Right ventricle myocardium inferior (tissue), 1 donor: Measurements from ENCODE around the gene SLC30A2. TPM values are rescaled to one million over a fixed set of nuclear protein-coding genes. Genes with fewer than 3 reads are reported as not detected.

Experiments
- ATAC-seq: fragments of 200-7000 bp; cut with Tn5 transposase; one replicate; pipeline ENCODE4 v1.9.1; 2020; ENCODE audit warnings: mild to moderate bottlenecking, moderate library complexity
- DNase-seq: peaks from one replicate; pipeline ENCODE4 v3.0.0; 2021; ENCODE audit errors: missing footprints
- intact Hi-C: fragments of 100-400 bp; cut with DNase I; formaldehyde crosslinking; loops from one replicate; pipeline ENCODE4 v1.11.0; 2022
- total RNA-seq: library from RNA; stranded (reverse); fragmentation: NEBNext Ultra II Directional; extraction: Animal tissue kit (Norgen Biotek cat#: 25700); gene quantifications from one replicate; pipeline ENCODE4 v1.2.1, GENCODE V29; 2021
- donor health status: DM: no; HTN: yes; CAD: no; lungs with severe emphysema.

Gene SLC30A2
- total RNA-seq, 1 donor from 2014 or later = 4.0 TPM

GRCh38 chr1:26075421-26076144 lies 29.7 kb upstream of the SLC30A2 start:
- DNase-seq = no peak
- intact Hi-C loops = no loop called here
- peak; percentile 83 for ATAC-seq

DNA sequence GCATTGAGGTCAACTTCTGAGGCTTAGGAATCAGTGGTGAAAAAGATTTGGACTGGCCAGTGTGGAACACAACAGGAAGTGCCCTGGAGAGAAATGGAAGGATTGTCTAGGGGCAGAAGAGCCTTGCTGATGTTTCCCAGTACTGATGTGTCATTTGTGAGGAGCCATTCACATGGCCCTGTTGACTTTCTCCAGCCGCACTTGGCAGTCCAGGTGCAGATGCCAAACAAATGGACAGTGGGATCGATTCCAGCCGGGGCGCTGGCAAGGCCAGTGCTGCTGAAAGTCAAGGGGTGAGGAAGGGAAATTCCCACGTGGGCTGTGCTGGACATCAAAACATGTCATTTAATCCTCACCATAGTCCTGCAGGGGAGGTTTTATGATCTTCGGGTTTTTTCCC lies 26.4 kb upstream of the SLC30A2 start:
- ATAC-seq = peak; percentile 29
- DNase-seq = no peak
- intact Hi-C loops = no loop called here

DNA sequence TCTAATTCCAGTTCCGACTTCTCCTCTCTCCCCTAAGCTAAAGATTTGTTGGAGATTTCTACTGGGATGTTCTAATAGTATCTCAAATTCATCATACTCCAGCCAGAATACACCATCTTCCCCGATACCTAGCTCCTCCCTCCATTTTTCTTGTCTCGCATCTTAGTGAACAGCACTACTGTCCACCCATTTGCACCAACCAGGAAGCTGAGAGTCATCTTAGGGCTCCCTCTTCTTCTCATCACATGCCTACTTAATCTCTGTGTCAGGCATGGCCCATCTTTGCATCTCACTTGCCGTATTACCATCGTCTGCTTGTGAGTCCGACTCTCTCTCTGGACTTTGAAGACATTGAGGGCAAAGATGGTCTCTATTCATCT lies 25.0 kb upstream of the SLC30A2 start:
- intact Hi-C loops = no loop called here
- DNase-seq = no peak
- ATAC-seq = no peak

GRCh38 chr1:26070296-26070962 lies 24.5 kb upstream of the SLC30A2 start:
- DNase-seq = no peak
- intact Hi-C loops = no loop called here
- ATAC-seq = no peak

DNA sequence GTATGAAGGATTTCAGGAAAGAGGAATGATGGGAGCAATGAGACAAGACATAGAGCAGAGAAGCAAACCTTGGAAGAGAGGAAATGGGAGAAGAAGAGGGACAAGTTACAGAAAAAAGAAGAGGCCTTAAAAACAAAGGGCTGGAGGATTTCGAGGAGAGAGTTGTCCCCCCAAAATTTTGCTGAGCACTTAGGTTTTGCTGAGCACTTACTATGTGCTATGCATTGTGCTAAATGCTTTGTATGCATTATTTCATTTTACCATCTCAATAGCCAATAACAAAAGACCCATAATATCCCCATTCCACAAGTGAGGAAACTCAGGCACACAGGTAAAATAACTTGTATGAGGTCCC lies 24.0 kb upstream of the SLC30A2 start:
- intact Hi-C loops = no loop called here
- ATAC-seq = no peak

GRCh38 chr1:26067432-26067911 lies 21.6 kb upstream of the SLC30A2 start, which contains the start of gene TRIM63:
Gene TRIM63 (minus strand): TSS chr1:26067630. CDS start chr1:26067494, 136 bp downstream.
- ATAC-seq (peak; percentile 65), DNase-seq (no peak)
- intact Hi-C loops = loop anchor here (1.0 to 2.0 kb wide), 3 partner anchors 17 to 31 kb away; no protein-coding TSS in a partner anchor

More for the DNA sequence above, 24.0 kb upstream of the SLC30A2 start:
- no peak for DNase-seq

- intact Hi-C loops = loop anchor here (1.0 to 2.0 kb wide), 3 partner anchors 17 to 30 kb away; no protein-coding TSS in a partner anchor
- DNase-seq = peak; percentile 78
- ATAC-seq = peak; percentile 90
These were observed 20.9 kb upstream of the SLC30A2 start for GRCh38 chr1:26066857-26067256.

DNA sequence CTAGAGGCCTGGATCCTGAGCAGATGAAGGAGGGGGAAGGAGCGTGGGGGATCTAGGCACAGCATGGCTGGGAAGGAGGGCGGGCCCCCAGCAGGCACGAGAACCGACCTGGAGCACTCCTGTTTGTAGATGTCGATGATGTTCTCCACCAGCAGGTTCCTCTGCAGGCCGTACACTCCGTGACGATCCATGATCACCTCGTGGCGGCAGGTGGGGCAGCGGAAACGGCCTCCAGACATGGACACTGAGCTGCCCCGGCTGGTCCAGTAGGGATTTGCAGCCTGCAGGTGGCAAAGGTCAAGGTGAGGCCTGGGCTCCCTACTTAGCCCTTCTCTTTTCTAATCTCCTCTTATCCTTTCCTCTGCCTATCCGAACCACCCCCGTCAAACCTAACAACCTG lies 20.2 kb upstream of the SLC30A2 start:
- DNase-seq = no peak
- intact Hi-C loops = loop anchor here (2.0 kb wide), 1 partner anchor 29 kb away; no protein-coding TSS in a partner anchor
- no peak for ATAC-seq

- intact Hi-C loops = no loop called here
These were observed 18.6 kb upstream of the SLC30A2 start for GRCh38 chr1:26064553-26064952.

DNA sequence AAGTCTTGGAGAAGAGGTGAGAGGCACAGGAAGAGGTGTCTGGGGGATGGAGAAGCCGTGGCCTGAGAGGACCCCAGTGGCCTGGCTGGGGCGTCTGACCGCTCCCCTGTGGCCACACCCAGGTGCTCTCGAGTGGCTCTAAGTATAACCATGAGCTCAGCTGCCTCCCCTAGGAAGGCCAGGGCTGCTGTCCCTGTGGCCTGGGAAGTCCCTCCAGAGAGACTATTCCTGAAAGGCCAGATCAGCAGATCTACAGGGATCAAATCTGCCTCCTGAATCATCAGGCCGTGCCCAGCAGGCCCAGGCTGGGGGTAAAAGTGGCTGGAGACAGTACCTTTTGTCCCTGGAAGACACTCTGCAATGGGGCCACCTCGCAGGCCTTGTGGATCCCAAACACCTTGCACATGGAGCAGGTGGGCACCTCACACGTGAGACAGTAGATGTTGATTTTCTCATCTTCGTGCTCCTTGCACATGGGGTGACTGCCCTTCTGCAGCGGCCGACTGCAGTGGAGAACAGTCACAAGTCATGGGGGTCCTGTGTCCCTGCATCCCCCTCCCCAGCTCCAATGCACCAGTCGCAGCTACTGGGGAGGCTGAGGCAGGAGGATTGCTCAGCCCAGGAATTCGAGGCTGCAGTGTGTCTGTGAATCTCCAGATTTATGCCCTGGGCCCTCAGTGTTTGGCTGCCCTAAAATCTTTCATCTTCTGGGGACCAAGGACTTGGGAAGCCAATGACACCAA lies 15.1 kb upstream of the SLC30A2 start:
- DNase-seq = no peak
- ATAC-seq = no peak
- intact Hi-C loops = no loop called here

More at GRCh38 chr1:26064553-26064952, 18.6 kb upstream of the SLC30A2 start:
- no peak for ATAC-seq
- DNase-seq = no peak

GRCh38 chr1:26059906-26060305 lies 14.0 kb upstream of the SLC30A2 start:
- intact Hi-C loops = no loop called here
- no peak for DNase-seq
- ATAC-seq = no peak

GRCh38 chr1:26058052-26058595 lies 12.2 kb upstream of the SLC30A2 start:
- DNase-seq = no peak
- intact Hi-C loops = no loop called here

DNA sequence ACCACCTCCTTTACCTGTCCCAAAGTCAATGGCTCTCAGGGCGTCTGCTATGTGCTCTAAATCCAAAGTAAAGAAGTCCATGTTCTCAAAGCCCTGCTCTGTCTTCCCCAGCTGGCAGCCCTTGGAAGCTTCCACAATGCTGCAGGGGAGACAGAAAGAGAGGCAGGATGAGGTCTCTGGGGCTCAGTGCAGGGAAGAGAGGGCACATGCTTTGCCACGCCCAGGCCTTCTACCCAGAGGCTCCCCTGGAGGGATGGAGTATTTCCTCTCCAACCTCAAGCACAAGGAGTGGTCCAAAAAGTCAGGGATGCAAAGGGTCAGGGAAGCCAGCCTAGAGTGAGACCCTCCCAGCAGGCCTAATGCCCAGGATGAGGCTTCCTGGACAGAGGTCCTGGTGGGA lies 11.3 kb upstream of the SLC30A2 start:
- ATAC-seq (no peak), DNase-seq (no peak)
- intact Hi-C loops = no loop called here

More at GRCh38 chr1:26058052-26058595, 12.2 kb upstream of the SLC30A2 start:
- no peak for ATAC-seq

GRCh38 chr1:26055041-26055440 lies 9.1 kb upstream of the SLC30A2 start:
- intact Hi-C loops = no loop called here
- DNase-seq (no peak), ATAC-seq (no peak)

GRCh38 chr1:26053718-26054560 lies 8.0 kb upstream of the SLC30A2 start:
- intact Hi-C loops = no loop called here
- no peak for DNase-seq
- ATAC-seq = no peak

- intact Hi-C loops = no loop called here
- ATAC-seq = peak; percentile 21
- DNase-seq = no peak
These were observed 4.3 kb upstream of the SLC30A2 start for GRCh38 chr1:26050248-26050640.

DNA sequence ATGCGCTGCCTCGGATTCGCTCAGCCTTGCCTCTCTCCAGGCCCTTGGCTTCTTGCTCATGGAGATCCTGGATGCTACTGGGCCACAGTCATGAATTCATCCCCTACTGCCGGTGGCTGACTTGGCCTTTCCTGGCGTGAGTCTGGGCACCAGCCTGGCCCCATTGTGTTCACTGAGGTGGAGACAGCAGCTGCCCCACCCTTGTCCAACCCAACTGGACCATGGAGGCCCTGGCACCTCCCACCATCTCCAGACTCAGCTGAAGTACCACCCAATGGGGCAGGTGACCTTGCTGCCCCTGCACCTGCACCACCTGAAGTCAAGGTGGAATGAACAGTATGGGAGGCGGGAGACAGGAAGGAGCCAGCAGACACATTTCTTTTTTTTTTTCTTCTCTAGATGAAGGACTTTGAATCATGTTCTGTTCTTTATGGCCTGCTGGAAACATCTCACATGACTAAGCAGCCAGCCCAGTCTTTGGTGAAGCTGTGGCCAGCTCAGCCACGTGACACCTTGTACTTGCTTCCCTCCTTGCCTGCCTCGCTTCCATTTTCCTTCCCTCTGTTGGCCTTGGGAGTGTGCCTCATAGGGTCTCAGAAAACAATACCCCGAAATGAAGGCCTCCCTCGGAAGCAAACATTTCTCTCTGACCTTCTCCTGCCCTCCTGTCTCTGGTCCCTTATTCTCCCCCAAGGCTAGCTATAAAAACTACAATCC lies 3.8 kb upstream of the SLC30A2 start:
- ATAC-seq = peak; percentile 53
- DNase-seq = no peak
- intact Hi-C loops = no loop called here
